ENCODE measurements around the gene ARPIN. TPM values are rescaled to one million over a fixed set of nuclear protein-coding genes. Genes with fewer than 3 reads are reported as not detected.

Gene ARPIN
- total RNA-seq, 1 experiment from 2014 or later, result 30.4 TPM

DNA sequence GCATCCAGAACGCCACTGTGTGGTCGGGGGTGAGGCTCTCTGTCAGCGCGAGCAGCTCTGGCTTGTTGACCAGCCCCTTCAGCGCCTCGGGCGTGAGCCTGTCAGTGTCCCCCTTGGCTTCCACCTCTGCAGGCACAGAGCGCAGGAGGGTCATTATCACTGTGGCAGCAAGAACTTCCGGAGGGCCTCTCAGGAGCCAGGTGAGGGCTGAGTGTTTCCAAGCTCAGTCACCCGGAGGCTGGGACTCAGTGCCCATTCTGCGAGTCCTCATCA is 9.0 kb downstream of the ARPIN start:
- ChIA-PET POLR2A (ENCODE audit: unreplicated experiment) (no interaction called here), CTCF (no interaction called here)
- no peaks in the 10 kb centered on the region for H3K4me1 ChIP-seq (replicated peaks; ENCODE audit: insufficient read depth)
- no peaks in the 10 kb centered on the region for H3K9me2 ChIP-seq (ENCODE audit: insufficient read depth)
- no peak overlapping the region for H3K27ac ChIP-seq
- H4K20me1 ChIP-seq (ENCODE audit: insufficient read depth), result no peaks in the 10 kb centered on the region
- no peaks in the 10 kb centered on the region for H3K27me3 ChIP-seq (ENCODE audit: insufficient read depth, low read depth)
- peaks cover 6% of the 10 kb centered on the region for H3K36me3 ChIP-seq (ENCODE audit: low read depth)
- no peak overlapping the region for H3K4me3 ChIP-seq
- BruUV-seq (replicated peaks), result no TSS peak
- TF ChIP-seq, protein P1, sequence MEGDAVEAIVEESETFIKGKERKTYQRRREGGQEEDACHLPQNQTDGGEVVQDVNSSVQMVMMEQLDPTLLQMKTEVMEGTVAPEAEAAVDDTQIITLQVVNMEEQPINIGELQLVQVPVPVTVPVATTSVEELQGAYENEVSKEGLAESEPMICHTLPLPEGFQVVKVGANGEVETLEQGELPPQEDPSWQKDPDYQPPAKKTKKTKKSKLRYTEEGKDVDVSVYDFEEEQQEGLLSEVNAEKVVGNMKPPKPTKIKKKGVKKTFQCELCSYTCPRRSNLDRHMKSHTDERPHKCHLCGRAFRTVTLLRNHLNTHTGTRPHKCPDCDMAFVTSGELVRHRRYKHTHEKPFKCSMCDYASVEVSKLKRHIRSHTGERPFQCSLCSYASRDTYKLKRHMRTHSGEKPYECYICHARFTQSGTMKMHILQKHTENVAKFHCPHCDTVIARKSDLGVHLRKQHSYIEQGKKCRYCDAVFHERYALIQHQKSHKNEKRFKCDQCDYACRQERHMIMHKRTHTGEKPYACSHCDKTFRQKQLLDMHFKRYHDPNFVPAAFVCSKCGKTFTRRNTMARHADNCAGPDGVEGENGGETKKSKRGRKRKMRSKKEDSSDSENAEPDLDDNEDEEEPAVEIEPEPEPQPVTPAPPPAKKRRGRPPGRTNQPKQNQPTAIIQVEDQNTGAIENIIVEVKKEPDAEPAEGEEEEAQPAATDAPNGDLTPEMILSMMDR (conservative IDR thresholded peaks at IDR 0.05), result no peak
- no peak for TF ChIP-seq EZH2 (IDR thresholded peaks at IDR 0.05; ENCODE audit: low read depth)
- intact Hi-C loops (cut with micrococcal nuclease; ENCODE audit: unreplicated experiment), result no loop called here
- no peak overlapping the region for H3K4me2 ChIP-seq
- H3K79me2 ChIP-seq (ENCODE audit: low read depth), result no peaks in the 10 kb centered on the region
- no peak overlapping the region for H2AFZ ChIP-seq
- no peak for DNase-seq
- H3F3A ChIP-seq (ENCODE audit: insufficient read depth, low read depth), result 0 out of 2 replicates have a peak, but pooled peaks cover 3% of the 10 kb centered on the region
- no peaks in the 10 kb centered on the region for H3K9me3 ChIP-seq (ENCODE audit: insufficient read depth, low read depth)

DNA sequence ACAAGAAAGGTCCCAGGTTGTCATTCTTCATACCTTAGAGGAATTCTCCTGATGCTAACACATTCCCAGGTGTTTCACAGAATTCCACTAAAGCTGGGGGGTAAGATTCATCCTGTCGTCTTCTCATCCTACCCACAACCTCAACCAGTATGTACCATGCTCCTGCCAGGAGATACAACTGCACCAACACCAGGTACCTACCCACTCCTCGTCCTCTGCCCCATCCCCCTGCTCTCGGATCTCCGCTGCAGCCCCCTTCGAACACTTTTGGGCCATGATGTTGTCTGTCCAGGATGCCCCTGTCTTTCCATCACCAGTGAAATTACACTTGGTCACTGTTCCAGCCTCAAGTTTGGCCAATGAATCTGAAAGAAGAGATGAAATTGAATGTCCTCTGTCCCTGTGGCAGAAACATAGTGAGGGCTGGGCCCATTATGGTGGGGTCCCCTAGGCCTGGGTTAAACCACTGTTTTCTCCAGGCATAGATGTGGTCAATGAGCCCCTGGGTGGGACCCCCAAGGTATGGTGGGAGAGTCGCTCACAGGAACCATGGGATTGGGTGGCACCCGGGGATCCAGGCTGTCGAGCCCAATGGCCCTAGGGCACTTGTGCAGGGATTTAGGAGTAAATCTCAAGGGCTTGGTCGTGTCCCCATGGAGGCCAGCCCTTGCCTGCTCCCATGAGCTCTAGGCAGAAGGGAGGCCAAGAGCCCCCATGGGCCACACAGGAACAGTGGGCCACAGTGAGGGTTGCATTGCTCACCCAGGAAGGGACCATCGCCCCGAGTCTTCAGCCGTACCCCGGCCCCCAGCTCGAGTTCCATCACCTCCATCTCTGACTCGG is 9.5 kb downstream of the ARPIN start:
- Histone ChIP-seq H3K4me1 (replicated peaks; ENCODE audit: insufficient read depth) (peaks cover 3% of the 10 kb centered on the region), H3K36me3 (ENCODE audit: low read depth) (peaks cover 6% of the 10 kb centered on the region), H3K4me2 (no peak overlapping the region), H3K9me2 (ENCODE audit: insufficient read depth) (no peaks in the 10 kb centered on the region), H2AFZ (no peak overlapping the region), H4K20me1 (ENCODE audit: insufficient read depth) (no peaks in the 10 kb centered on the region), H3K27me3 (ENCODE audit: insufficient read depth, low read depth) (no peaks in the 10 kb centered on the region), H3K9me3 (ENCODE audit: insufficient read depth, low read depth) (no peaks in the 10 kb centered on the region), H3K79me2 (ENCODE audit: low read depth) (no peaks in the 10 kb centered on the region), H3K27ac (no peak overlapping the region), H3F3A (ENCODE audit: insufficient read depth, low read depth) (0 out of 2 replicates have a peak, but pooled peaks cover 3% of the 10 kb centered on the region), H3K4me3 (no peak overlapping the region)
- intact Hi-C loops (cut with micrococcal nuclease; ENCODE audit: unreplicated experiment), result no loop called here
- ChIA-PET CTCF (no interaction called here), POLR2A (ENCODE audit: unreplicated experiment) (no interaction called here)
- no peak for DNase-seq
- no TSS peak for BruUV-seq (replicated peaks)
- TF ChIP-seq, protein P1 (conservative IDR thresholded peaks at IDR 0.05), result no peak
- no peak for TF ChIP-seq EZH2 (IDR thresholded peaks at IDR 0.05; ENCODE audit: low read depth)

DNA sequence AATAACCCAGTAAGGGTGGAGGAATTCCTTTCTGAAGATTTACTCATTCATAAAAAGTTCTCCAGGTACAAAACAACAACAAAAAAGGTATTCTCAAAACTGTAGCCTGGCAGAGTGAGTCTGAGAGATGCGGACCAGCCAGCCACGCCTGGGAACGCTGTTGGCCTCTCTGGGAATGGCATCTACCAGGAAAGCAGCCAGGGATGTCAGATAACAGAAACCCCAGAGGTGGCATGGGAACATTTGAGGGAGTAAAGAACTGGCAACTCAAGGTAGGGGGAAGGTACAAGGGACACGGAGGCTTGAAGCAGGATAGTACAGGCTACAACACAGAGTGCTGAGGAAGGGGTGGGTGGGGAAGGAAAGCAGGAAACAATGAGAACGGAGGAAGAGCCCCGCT is 11.9 kb downstream of the ARPIN start:
- ChIA-PET POLR2A (ENCODE audit: unreplicated experiment) (no interaction called here), CTCF (no interaction called here)
- no peaks in the 10 kb centered on the region for H3K9me3 ChIP-seq (ENCODE audit: insufficient read depth, low read depth)
- H2AFZ ChIP-seq, result no peak overlapping the region
- peaks cover 6% of the 10 kb centered on the region for H3K4me1 ChIP-seq (replicated peaks; ENCODE audit: insufficient read depth)
- H3K79me2 ChIP-seq (ENCODE audit: low read depth), result no peaks in the 10 kb centered on the region
- H4K20me1 ChIP-seq (ENCODE audit: insufficient read depth), result no peaks in the 10 kb centered on the region
- H3K4me3 ChIP-seq, result no peak overlapping the region
- intact Hi-C loops (cut with micrococcal nuclease; ENCODE audit: unreplicated experiment), result no loop called here
- DNase-seq, result no peak
- no peaks in the 10 kb centered on the region for H3K27me3 ChIP-seq (ENCODE audit: insufficient read depth, low read depth)
- peaks cover 3% of the 10 kb centered on the region; the same call in 1 of the 2 replicates for H3F3A ChIP-seq (ENCODE audit: insufficient read depth, low read depth)
- no peak overlapping the region for H3K27ac ChIP-seq
- no TSS peak for BruUV-seq (replicated peaks)
- TF ChIP-seq, protein P1 (conservative IDR thresholded peaks at IDR 0.05), result no peak
- no peak for TF ChIP-seq EZH2 (IDR thresholded peaks at IDR 0.05; ENCODE audit: low read depth)
- H3K4me2 ChIP-seq, result no peak overlapping the region
- peaks cover 6% of the 10 kb centered on the region for H3K36me3 ChIP-seq (ENCODE audit: low read depth)
- no peaks in the 10 kb centered on the region for H3K9me2 ChIP-seq (ENCODE audit: insufficient read depth)
